HepG2 (cell line): ENCODE results near the gene LITAF. TPM values are rescaled to one million over a fixed set of nuclear protein-coding genes. Genes with fewer than 3 reads are reported as not detected.

Source experiments
- ATAC-seq: fragments of 200-7000 bp; cut with Tn5 transposase; 3 replicates; pipeline ENCODE4 v1.9.1; 2020; ENCODE audit warnings: mild to moderate bottlenecking, moderate library complexity
- BruUV-seq: library from RNA; stranded (reverse); fragments of 400-500 nt; replicated peaks from 2 replicates; lab custom pipeline; 2021; lab: Mats Ljungman, UMichigan
- CTCF ChIA-PET: fragments of 300-600 bp; formaldehyde crosslinking; extraction: SDS; loops from one replicate; lab custom pipeline; 2021; ENCODE audit warnings: low total read pairs, inconsistent platforms, low intra/inter-chr PET ratio; lab: Yijun Ruan, JAX
- POLR2A ChIA-PET: fragments of 350-600 bp; sonication (Branson Sonifier 250); formaldehyde crosslinking; loops from one replicate; lab custom pipeline; 2020; ENCODE audit warnings: antibody characterized with exemption, inconsistent platforms; lab: Yijun Ruan, JAX
- DNase-seq: peaks from one replicate; pipeline ENCODE4 v3.0.0-alpha.2; 2015; ENCODE audit warnings: low spot score
- FAIRE-seq: peaks from 3 replicates; lab custom pipeline; 2011; peaks lifted over from hg19 to GRCh38; lab: Jason Lieb, UNC
- H2AFZ ChIP-seq: one replicate; pipeline ENCODE4 v1.6.1; 2011; ENCODE audit warnings: low read length, inconsistent platforms
- H3K27ac ChIP-seq: fragments of 300-600 bp; 3 replicates; pipeline ENCODE4 v1.8.0; 2011; ENCODE audit warnings: mixed run types, mild to moderate bottlenecking, mixed read lengths, low read length, inconsistent platforms; ENCODE audit not compliant: insufficient read depth; ENCODE audit errors: extremely low read length
- H3K27me3 ChIP-seq, 2 experiments: fragments of 200-600 bp in 1 of 2; 2 replicates in 1 of 2; 3 replicates in 1 of 2; pipeline versions ENCODE4 v1.6.0 to v1.8.0; 2011; ENCODE audit warnings: low read length in 2 of 2, mild to moderate bottlenecking in 2 of 2, moderate library complexity in 2 of 2, inconsistent platforms in 1 of 2; ENCODE audit not compliant: insufficient read depth in 2 of 2, control insufficient read depth in 1 of 2
- H3K36me3 ChIP-seq, 2 experiments: fragments of 200-600 bp in 1 of 2; replicated peaks in 1 of 2; 2 replicates in 1 of 2; 3 replicates in 1 of 2; pipeline versions ENCODE4 v1.5.1 to v1.8.0; 2011; ENCODE audit warnings: low read length in 2 of 2, inconsistent platforms in 1 of 2; ENCODE audit not compliant: insufficient read depth in 2 of 2, control insufficient read depth in 1 of 2
- H3K4me1 ChIP-seq: 2 replicates; pipeline ENCODE4 v1.5.1; 2012; ENCODE audit warnings: low read length, inconsistent platforms; ENCODE audit not compliant: insufficient read depth
- H3K4me2 ChIP-seq: 2 replicates; pipeline ENCODE4 v1.6.0; 2011; ENCODE audit warnings: low read depth, low read length, inconsistent platforms
- H3K4me3 ChIP-seq, 3 experiments: fragments of 200-600 bp in 1 of 3; sonication (generic), shearing (Covaris generic) in 1 of 3; replicated peaks in 1 of 3; 2 replicates each; pipeline ENCODE4 v1.5.1; 2011 to 2016; ENCODE audit warnings: low read length in 3 of 3, inconsistent platforms in 2 of 3, low read depth in 2 of 3, mild to moderate bottlenecking in 2 of 3, control low read depth in 1 of 3, mixed read lengths in 1 of 3; ENCODE audit not compliant: insufficient read depth in 1 of 3
- H3K79me2 ChIP-seq: one replicate; pipeline ENCODE4 v1.6.1; 2011; ENCODE audit warnings: low read length, inconsistent platforms; ENCODE audit not compliant: insufficient read depth
- H3K9ac ChIP-seq: 2 replicates; pipeline ENCODE4 v1.6.0; 2011; ENCODE audit warnings: mild to moderate bottlenecking, low read depth, low read length, inconsistent platforms; ENCODE audit not compliant: insufficient read depth
- H3K9me3 ChIP-seq: 2 replicates; pipeline ENCODE4 v1.5.1; 2012; ENCODE audit warnings: mild to moderate bottlenecking, low read length
- H4K20me1 ChIP-seq: 2 replicates; pipeline ENCODE4 v1.6.0; 2011; ENCODE audit warnings: inconsistent platforms, mild to moderate bottlenecking, low read length, moderate library complexity; ENCODE audit not compliant: insufficient read depth
- ATF2 ChIP-seq: sonication (generic); formaldehyde crosslinking; IDR thresholded peaks from 2 replicates; pipeline ENCODE4 v1.4.0; 2020; ENCODE audit warnings: missing genetic modification reagents
- ATF3 ChIP-seq: sonication (generic); formaldehyde crosslinking; IDR thresholded peaks from 2 replicates; pipeline ENCODE4 v1.4.0; 2020; ENCODE audit warnings: missing genetic modification reagents
- DDIT3 ChIP-seq: sonication (generic); formaldehyde crosslinking; IDR thresholded peaks from 2 replicates; pipeline ENCODE4 v1.4.0; 2020; ENCODE audit warnings: mild to moderate bottlenecking, missing genetic modification reagents
- MYNN ChIP-seq: sonication (generic); formaldehyde crosslinking; IDR thresholded peaks from 2 replicates; pipeline ENCODE4 v1.4.0; 2020; ENCODE audit warnings: mild to moderate bottlenecking, low read depth, missing genetic modification reagents
- NONO ChIP-seq, 2 experiments: fragments of 450-650 bp in 1 of 2; sonication (generic) in 1 of 2; formaldehyde crosslinking in 1 of 2; IDR thresholded peaks in 1 of 2; conservative IDR thresholded peaks in 1 of 2; 2 replicates each; pipeline versions ENCODE4 v1.6.1 to v1.8.0; 2017 to 2022; ENCODE audit warnings: mild to moderate bottlenecking in 1 of 2, missing genetic modification reagents in 1 of 2, moderate library complexity in 1 of 2
- SALL2 ChIP-seq: sonication (generic); formaldehyde crosslinking; IDR thresholded peaks from 2 replicates; pipeline ENCODE4 v1.8.1; 2023; ENCODE audit warnings: mild to moderate bottlenecking, missing genetic modification reagents, inconsistent platforms
- ZBTB42 ChIP-seq: sonication (generic); formaldehyde crosslinking; IDR thresholded peaks from 2 replicates; pipeline ENCODE4 v1.5.0; 2020; ENCODE audit warnings: mild to moderate bottlenecking, missing genetic modification reagents
- ZNF10 ChIP-seq: sonication (generic); formaldehyde crosslinking; IDR thresholded peaks from 2 replicates; pipeline ENCODE4 v1.4.0; 2020; ENCODE audit warnings: mild to moderate bottlenecking, low read depth, missing genetic modification reagents, borderline replicate concordance
- ZNF12 ChIP-seq: sonication (generic); formaldehyde crosslinking; IDR thresholded peaks from 2 replicates; pipeline ENCODE4 v1.5.0; 2020; ENCODE audit warnings: missing genetic modification reagents
- ZNF230 ChIP-seq: sonication (generic); formaldehyde crosslinking; IDR thresholded peaks from 2 replicates; pipeline ENCODE4 v1.4.0; 2020; ENCODE audit warnings: mild to moderate bottlenecking, missing genetic modification reagents
- ZNF274 ChIP-seq: sonication (generic); formaldehyde crosslinking; IDR thresholded peaks from 2 replicates; pipeline ENCODE4 v1.5.1; 2020; ENCODE audit warnings: mild to moderate bottlenecking, missing genetic modification reagents
- ZNF329 ChIP-seq: sonication (generic); formaldehyde crosslinking; IDR thresholded peaks from 2 replicates; pipeline ENCODE4 v1.9.0; 2021; ENCODE audit warnings: low read depth, mild to moderate bottlenecking, missing genetic modification reagents
- ZNF33A ChIP-seq: sonication (generic); formaldehyde crosslinking; IDR thresholded peaks from 2 replicates; pipeline ENCODE4 v1.5.1; 2020; ENCODE audit warnings: missing genetic modification reagents, mild to moderate bottlenecking, moderate library complexity, borderline replicate concordance
- ZNF644 ChIP-seq: IDR thresholded peaks from 2 replicates; pipeline ENCODE4 v1.6.1; 2016; ENCODE audit warnings: low read depth
- ZNF770 ChIP-seq: sonication (generic); formaldehyde crosslinking; IDR thresholded peaks from 2 replicates; pipeline ENCODE4 v1.5.0; 2020; ENCODE audit warnings: mild to moderate bottlenecking, missing genetic modification reagents
- WGBS: methylation state at CpG from one replicate; pipeline ENCODE4 v1.1.6; 2017; ENCODE audit warnings: low lambda C conversion rate; 5-methylcytosine and 5-hydroxymethylcytosine counted together
- in situ Hi-C: cut with HindIII; loops from 2 replicates; pipeline ENCODE4 v1.10.0; 2017; ENCODE audit warnings: low pct_unique_long_range_greater_than_20kb; ENCODE audit not compliant: extremely low pct_ligation_motif_present
- intact Hi-C: fragments of 100-400 bp; cut with micrococcal nuclease; formaldehyde crosslinking; loops from one replicate; pipeline ENCODE4 v1.10.0; 2022; ENCODE audit not compliant: unreplicated experiment
- polyA plus RNA-seq, 8 experiments: library from polyadenylated mRNA; depleted of rRNA in 3 of 8; stranded (reverse) in 7 of 8; unstranded in 1 of 8; fragments of >200 nt; fragmentation: Illumina TruSeq in 4 of 8; extraction: Trizol in 4 of 8; gene quantifications; 2 replicates each; pipeline versions ENCODE4 v1.2.1 to v1.2.3, GENCODE V29; 2011 to 2016; ENCODE audit warnings: low read depth in 4 of 8, missing spikeins in 1 of 8, mixed read lengths in 1 of 8; ENCODE audit not compliant: insufficient read depth in 1 of 8
- total RNA-seq, 5 experiments: library from RNA; depleted of rRNA; stranded (reverse); fragments of >200 nt; fragmentation: Illumina TruSeq; extraction: Trizol; gene quantifications; 2 replicates each; pipeline ENCODE4 v1.2.3, GENCODE V29; 2016; ENCODE audit warnings: low read depth in 1 of 5

The LITAF gene
- total and polyA plus RNA-seq, 2 of the 13 experiments (the other 11 are each of a cell fraction or from before 2014, with no cell fraction given), result 80.1 to 141 TPM

GRCh38 chr16:11627822-11628457 lies 41.2 kb upstream of the LITAF start (continued):
- TF ChIP-seq DDIT3 (CRISPR knock-in tag), result peak; percentile 72; the same call in 1 of the 2 replicates
- peak; percentile 47; the same call in 1 of the 2 replicates for TF ChIP-seq ATF3 (CRISPR knock-in tag)
- peak; percentile 75; the same call in 1 of the 2 replicates for TF ChIP-seq ZNF770 (CRISPR knock-in tag)
- TF ChIP-seq ZNF274 (CRISPR knock-in tag), result no peak
- no peak for TF ChIP-seq ZNF33A (CRISPR knock-in tag)
- TF ChIP-seq NONO (IDR thresholded peaks at IDR 0.05), result no peak
- no peak for TF ChIP-seq NONO (CRISPR knock-in tag; conservative IDR thresholded peaks at IDR 0.05)
- 0 out of 2 replicates have a peak, but pooled peaks have one; percentile 16 for TF ChIP-seq ZNF644 (CRISPR knock-in tag)

- Histone ChIP-seq H3K27me3 (no peaks in the 10 kb centered on the region; a peak in 1 of 5 replicates), H3K9me3 (no peaks in the 10 kb centered on the region), H3K79me2 (no peaks in the 10 kb centered on the region), H4K20me1 (no peaks in the 10 kb centered on the region), H3K4me3 (no peak overlapping the region)
- intact Hi-C loops, result no loop called here
- no peak for ATAC-seq
- no peak for TF ChIP-seq ATF2 (CRISPR knock-in tag)
- TF ChIP-seq ZNF10 (CRISPR knock-in tag), result 0 out of 2 replicates have a peak, but pooled peaks have one; percentile 23
- no peak for TF ChIP-seq SALL2
- 0 out of 2 replicates have a peak, but pooled peaks have one; percentile 31 for TF ChIP-seq ZNF230 (CRISPR knock-in tag)
- peak; percentile 84 for TF ChIP-seq ZNF12 (CRISPR knock-in tag)
- TF ChIP-seq ZBTB42 (CRISPR knock-in tag), result no peak
- 0 out of 2 replicates have a peak, but pooled peaks have one; percentile 26 for TF ChIP-seq MYNN
- peak; percentile 99 for TF ChIP-seq ZNF329
- TF ChIP-seq, all 625 proteins: peak for 5
- no peak for FAIRE-seq
- 88% methylated on average over 5 of the region's 5 CpGs for WGBS
- peaks cover 57% of the 10 kb centered on the region for H3K4me1 ChIP-seq
- H3K9ac ChIP-seq, result no peak overlapping the region
- no peak overlapping the region for H3K27ac ChIP-seq
- BruUV-seq, result no TSS peak
- no peak overlapping the region for H2AFZ ChIP-seq
- no peak for DNase-seq
- in situ Hi-C loops, result no loop called here
- H3K36me3 ChIP-seq, result no peaks in the 10 kb centered on the region
- H3K4me2 ChIP-seq, result no peak overlapping the region
- POLR2A ChIA-PET, result interaction anchor here (1.0 kb wide), 1 partner anchor 13 kb away, joined by 4 read pairs; no protein-coding TSS in a partner anchor
- CTCF ChIA-PET, result no interaction called here
Measured at GRCh38 chr16:11627292-11627663, 40.6 kb upstream of the LITAF start.
